GM18907 (cell line): ENCODE data around the gene PINLYP.

Experiments
- ATAC-seq: cut with Tn5 transposase; IDR thresholded peaks from one replicate; pipeline ENCODE4 v1.9.1; 2021; ENCODE audit warnings: mild to moderate bottlenecking, moderate library complexity; ENCODE audit not compliant: unreplicated experiment

The PINLYP gene

DNA sequence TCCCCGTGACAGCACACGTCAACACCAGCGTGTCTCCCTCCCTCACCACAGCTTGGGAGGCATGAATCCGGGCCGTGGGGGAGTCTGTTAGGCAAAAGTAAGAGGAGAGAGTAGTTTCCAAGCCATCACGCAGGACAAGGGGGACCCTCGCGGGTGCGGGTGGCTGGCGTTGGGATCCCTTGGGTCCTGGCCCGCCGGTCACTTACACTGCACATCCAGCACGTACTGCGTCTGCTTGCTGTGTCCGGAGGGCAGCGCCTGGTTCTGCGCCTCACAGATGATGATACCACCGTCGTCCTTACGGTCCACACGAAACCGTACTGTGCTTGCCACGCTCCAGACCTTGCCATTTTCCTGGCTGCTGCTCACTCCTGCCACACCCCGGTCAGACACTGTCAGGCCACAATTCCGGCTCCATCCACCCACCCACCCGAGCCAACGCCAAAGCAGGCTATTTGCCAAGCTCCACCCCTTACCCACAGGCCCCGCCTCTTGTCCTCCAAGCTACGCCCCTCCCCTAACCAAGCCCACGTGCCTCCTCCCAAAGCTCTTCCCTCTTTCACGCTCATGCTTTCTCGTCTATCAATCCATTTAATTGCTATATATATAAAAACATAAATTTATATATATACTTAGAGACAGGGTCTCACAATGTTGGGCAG is 50.4 kb downstream of the PINLYP start:
- no peak for ATAC-seq

DNA sequence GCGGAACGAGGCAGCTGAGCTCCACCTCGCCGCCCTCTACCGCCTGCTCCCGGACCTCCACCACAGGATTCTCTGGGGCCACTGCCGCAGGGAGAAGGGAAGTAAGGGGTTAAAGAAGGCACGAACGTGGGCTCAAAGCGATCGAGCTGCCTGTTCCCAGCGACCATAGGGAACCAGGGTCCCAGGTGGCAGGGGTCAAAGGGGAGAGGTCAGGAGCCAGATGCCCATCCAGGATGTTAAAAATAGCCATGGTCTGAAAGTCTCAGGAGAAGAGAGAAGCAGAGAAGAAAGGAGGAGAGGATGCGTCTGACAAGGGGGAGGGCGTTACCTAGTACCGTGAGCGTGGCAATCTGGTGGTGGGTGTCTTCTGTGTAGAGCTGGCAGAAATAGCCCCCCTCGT is 51.2 kb downstream of the PINLYP start:
- no peak for ATAC-seq

- ATAC-seq, result no peak
These were observed 53.2 kb downstream of the PINLYP start for GRCh38 chr19:43628646-43629326.

DNA sequence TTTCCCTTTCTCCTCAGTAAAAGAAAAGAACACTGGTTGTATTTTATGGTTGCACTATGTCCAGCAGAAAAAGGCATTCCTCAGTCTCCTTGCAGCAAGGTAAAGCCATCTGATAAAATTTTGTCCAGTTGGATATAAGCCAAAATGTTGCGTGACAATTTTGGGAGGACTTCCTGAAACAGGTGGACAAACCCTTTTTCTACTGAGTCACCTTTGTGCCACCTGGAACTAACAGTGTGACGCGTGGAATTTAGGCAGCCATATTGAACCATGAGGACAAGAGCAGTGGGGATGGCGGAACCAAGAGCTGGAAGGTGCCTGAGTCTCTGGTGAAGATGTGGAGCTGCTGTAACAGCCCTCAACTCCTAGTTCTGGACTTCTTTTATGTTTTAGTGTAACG is 55.9 kb downstream of the PINLYP start:
- ATAC-seq, result no peak
